Measurements from ENCODE around the gene UBE3B.

DNA sequence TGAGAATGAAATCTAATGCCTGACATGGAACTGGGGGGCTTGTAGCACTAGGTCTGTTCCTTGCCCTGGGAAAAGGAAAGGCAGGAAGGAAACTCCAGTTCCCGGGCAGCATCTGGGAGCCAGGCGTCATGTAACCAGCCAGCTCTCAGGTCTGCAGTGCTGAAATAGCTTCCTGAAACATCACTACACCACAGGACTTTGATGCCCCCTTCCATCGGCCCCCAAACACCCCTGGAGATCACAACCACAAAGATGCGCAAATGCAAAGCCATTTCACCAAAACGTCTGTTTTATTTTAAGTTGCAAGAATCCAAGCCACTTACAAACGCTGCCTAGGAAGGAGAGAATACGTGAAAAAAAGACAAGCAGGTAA is 41.3 kb upstream of the UBE3B start:
- TF ChIP-seq EP300 (IDR thresholded peaks at IDR 0.05): no peak
- TF ChIP-seq, protein P1, sequence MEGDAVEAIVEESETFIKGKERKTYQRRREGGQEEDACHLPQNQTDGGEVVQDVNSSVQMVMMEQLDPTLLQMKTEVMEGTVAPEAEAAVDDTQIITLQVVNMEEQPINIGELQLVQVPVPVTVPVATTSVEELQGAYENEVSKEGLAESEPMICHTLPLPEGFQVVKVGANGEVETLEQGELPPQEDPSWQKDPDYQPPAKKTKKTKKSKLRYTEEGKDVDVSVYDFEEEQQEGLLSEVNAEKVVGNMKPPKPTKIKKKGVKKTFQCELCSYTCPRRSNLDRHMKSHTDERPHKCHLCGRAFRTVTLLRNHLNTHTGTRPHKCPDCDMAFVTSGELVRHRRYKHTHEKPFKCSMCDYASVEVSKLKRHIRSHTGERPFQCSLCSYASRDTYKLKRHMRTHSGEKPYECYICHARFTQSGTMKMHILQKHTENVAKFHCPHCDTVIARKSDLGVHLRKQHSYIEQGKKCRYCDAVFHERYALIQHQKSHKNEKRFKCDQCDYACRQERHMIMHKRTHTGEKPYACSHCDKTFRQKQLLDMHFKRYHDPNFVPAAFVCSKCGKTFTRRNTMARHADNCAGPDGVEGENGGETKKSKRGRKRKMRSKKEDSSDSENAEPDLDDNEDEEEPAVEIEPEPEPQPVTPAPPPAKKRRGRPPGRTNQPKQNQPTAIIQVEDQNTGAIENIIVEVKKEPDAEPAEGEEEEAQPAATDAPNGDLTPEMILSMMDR (IDR thresholded peaks at IDR 0.05): no peak
